ENCODE data around the gene FPR1. TPM values are rescaled to one million over a fixed set of nuclear protein-coding genes. Genes with fewer than 3 reads are reported as not detected.
A peak's percentile ranks its signal among the peaks of the same experiment; 100 is the strongest.
"Not testable (repeated sequence)": the region's sequence is repeated elsewhere in the genome, so short reads cannot be mapped to it uniquely, and the experiment has no call there.

FPR1 gene
- total RNA-seq, 3 donors from 2014 or later: 6.0 to 14.9 (median 13.1) TPM

DNA sequence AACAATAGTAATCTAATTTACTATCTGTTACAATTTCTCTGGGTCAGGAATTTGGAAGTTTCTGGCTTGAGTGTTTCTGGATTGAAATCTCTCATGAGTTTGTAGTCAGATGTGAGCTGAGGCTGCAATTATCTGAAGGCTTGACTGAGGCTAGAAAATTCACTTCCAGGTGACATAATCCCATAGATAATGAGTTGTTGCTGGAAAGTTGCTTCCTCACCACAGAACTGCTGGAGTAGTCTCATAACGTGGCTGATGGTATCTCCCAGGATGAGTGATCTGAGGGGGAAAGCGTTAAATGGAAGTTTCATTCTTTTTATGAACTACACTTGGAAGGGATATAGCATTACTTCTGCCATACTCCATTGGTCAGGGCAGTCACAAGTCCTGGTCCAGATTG is 28.0 kb upstream of the FPR1 start:
- Histone ChIP-seq H3K9me3 (no peaks in the 10 kb centered on the region), H3K4me3 (no peak overlapping the region), H3K27me3 (peaks cover 0 to 13% of the 10 kb centered on the region in 2 donors), H3K4me1 (no peaks in the 10 kb centered on the region), H3K27ac (no peak overlapping the region), H3K36me3 (no peaks in the 10 kb centered on the region)
- TF ChIP-seq CTCF (IDR thresholded peaks at IDR 0.05) (no peak), POLR2A (IDR thresholded peaks at IDR 0.05) (no peak), POLR2AphosphoS5 (IDR thresholded peaks at IDR 0.05) (no peak)
- no peak for DNase-seq (ENCODE audit: low spot score in 2 of 2)
- intact Hi-C loops (cut with DNase I; ENCODE audit: low total_unique reads): no loop called here

- no peaks in the 10 kb centered on the region for H3K9me3 ChIP-seq
- TF ChIP-seq POLR2AphosphoS5 (IDR thresholded peaks at IDR 0.05): no peak
- TF ChIP-seq POLR2A (IDR thresholded peaks at IDR 0.05): no peak
- TF ChIP-seq CTCF (IDR thresholded peaks at IDR 0.05): no peak
- H3K27ac ChIP-seq: no peak overlapping the region
- intact Hi-C loops (cut with DNase I; ENCODE audit: low total_unique reads): no loop called here
- no peaks in the 10 kb centered on the region for H3K4me1 ChIP-seq
- H3K36me3 ChIP-seq: no peaks in the 10 kb centered on the region
- H3K4me3 ChIP-seq: no peak overlapping the region
- H3K27me3 ChIP-seq: peaks cover 0 to 13% of the 10 kb centered on the region in 2 donors
- DNase-seq (ENCODE audit: low spot score in 2 of 2): no peak
Measured at GRCh38 chr19:51779181-51779580, 27.5 kb upstream of the FPR1 start.

- no peak for TF ChIP-seq POLR2A (IDR thresholded peaks at IDR 0.05)
- TF ChIP-seq CTCF (IDR thresholded peaks at IDR 0.05): peak; percentile 54 to 73 (median 60)
- peaks cover 0 to 17% of the 10 kb centered on the region in 2 donors for H3K27me3 ChIP-seq
- no peaks in the 10 kb centered on the region for H3K36me3 ChIP-seq
- intact Hi-C loops (cut with DNase I; ENCODE audit: low total_unique reads): no loop called here
- no peaks in the 10 kb centered on the region for H3K4me1 ChIP-seq
- no peaks in the 10 kb centered on the region for H3K9me3 ChIP-seq
- DNase-seq (ENCODE audit: low spot score in 2 of 2): peak in 1 of 2 donors; percentile 23
- no peak overlapping the region for H3K4me3 ChIP-seq
- H3K27ac ChIP-seq: no peak overlapping the region
Measured at GRCh38 chr19:51777570-51778462, 26.1 kb upstream of the FPR1 start.

GRCh38 chr19:51776561-51776960 is 24.9 kb upstream of the FPR1 start:
- peaks cover 0 to 18% of the 10 kb centered on the region in 2 donors for H3K27me3 ChIP-seq
- H3K4me1 ChIP-seq; H3K4me3 ChIP-seq; H3K36me3 ChIP-seq; H3K27ac ChIP-seq; intact Hi-C loops (cut with DNase I; ENCODE audit: low total_unique reads); H3K9me3 ChIP-seq; DNase-seq (ENCODE audit: low spot score in 2 of 2): not testable (repeated sequence)

DNA sequence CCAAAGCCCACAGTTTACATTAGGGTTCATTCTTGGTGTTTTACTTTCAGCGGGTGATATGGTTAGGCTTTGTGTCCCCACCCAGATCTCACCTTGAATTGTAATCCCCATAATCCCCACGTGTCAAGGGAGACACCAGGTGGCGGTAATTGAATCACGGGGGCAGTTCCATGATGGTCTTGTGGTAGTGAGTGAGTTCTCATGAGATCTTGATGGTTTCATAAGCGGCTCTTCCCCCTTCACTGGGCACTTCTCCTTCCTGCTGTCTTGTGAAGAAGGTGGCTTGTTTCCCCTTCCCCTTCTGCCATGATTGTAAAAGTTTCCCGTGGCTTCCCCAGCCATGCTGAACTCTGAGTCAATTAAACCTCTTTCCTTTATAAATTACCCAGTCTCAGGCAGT is 21.3 kb upstream of the FPR1 start:
- intact Hi-C loops (cut with DNase I; ENCODE audit: low total_unique reads): no loop called here
- H3K36me3 ChIP-seq: no peaks in the 10 kb centered on the region

More for the DNA sequence above, 21.3 kb upstream of the FPR1 start:
- no peak overlapping the region for H3K4me3 ChIP-seq
- H3K4me1 ChIP-seq: no peaks in the 10 kb centered on the region
- no peak overlapping the region for H3K27ac ChIP-seq
- TF ChIP-seq POLR2AphosphoS5 (IDR thresholded peaks at IDR 0.05) (no peak), POLR2A (IDR thresholded peaks at IDR 0.05) (no peak), CTCF (IDR thresholded peaks at IDR 0.05) (no peak)
- H3K9me3 ChIP-seq: no peaks in the 10 kb centered on the region
- no peak for DNase-seq (ENCODE audit: low spot score in 2 of 2)
- peaks cover 0 to 9% of the 10 kb centered on the region in 2 donors for H3K27me3 ChIP-seq

Measured in breast epithelium (tissue), 4 donors.